Measurements from ENCODE around the gene EIF1.

Gene EIF1

GRCh38 chr17:41741709-41742108, 53.0 kb downstream of the EIF1 start:
- TF ChIP-seq YY1 (IDR thresholded peaks at IDR 0.05; ENCODE audit: low read depth) (no peak), EP300 (IDR thresholded peaks at IDR 0.05; ENCODE audit: borderline replicate concordance) (no peak), TEAD4 (IDR thresholded peaks at IDR 0.05) (no peak), EGR1 (IDR thresholded peaks at IDR 0.05) (no peak), NFIC (IDR thresholded peaks at IDR 0.05) (no peak), FOXM1 (IDR thresholded peaks at IDR 0.05; ENCODE audit: borderline replicate concordance, low read depth) (no peak), CREB1 (IDR thresholded peaks at IDR 0.05; ENCODE audit: low read depth) (no peak), TAF1 (IDR thresholded peaks at IDR 0.05; ENCODE audit: low read depth) (no peak), RAD21 (IDR thresholded peaks at IDR 0.05; ENCODE audit: low read depth) (no peak), MAX (IDR thresholded peaks at IDR 0.05) (no peak), ZBTB7A (IDR thresholded peaks at IDR 0.05; ENCODE audit: low read depth) (no peak), REST (IDR thresholded peaks at IDR 0.05; ENCODE audit: low read depth) (no peak)

Data from Ishikawa (cell line).